ENCODE results near the gene HOMER3. TPM values are rescaled to one million over a fixed set of nuclear protein-coding genes. Genes with fewer than 3 reads are reported as not detected.

Gene HOMER3
- total RNA-seq, 2 donors from 2014 or later: 21.9 to 29.5 TPM

GRCh38 chr19:18910801-18911436 is 30.1 kb downstream of the HOMER3 start:
- DNase-seq (ENCODE audit: low spot score): no peak
- Histone ChIP-seq H3K27ac (no peak overlapping the region), H3K4me3 (no peak overlapping the region), H3K36me3 (peaks cover 0 to 5% of the 10 kb centered on the region in 2 donors), H3K4me1 (replicated peaks) (no peaks in the 10 kb centered on the region), H3K27me3 (replicated peaks; ENCODE audit: insufficient read depth) (no peaks in the 10 kb centered on the region), H3K9me3 (no peaks in the 10 kb centered on the region)
- TF ChIP-seq POLR2A (IDR thresholded peaks at IDR 0.05): no peak
- no peak for TF ChIP-seq CTCF (IDR thresholded peaks at IDR 0.05)
- no peak for TF ChIP-seq POLR2AphosphoS5 (IDR thresholded peaks at IDR 0.05)
- WGBS: 94% methylated on average over 17 of the region's 19 CpGs
- intact Hi-C loops (cut with DNase I): no loop called here

GRCh38 chr19:18910010-18910409 is 31.0 kb downstream of the HOMER3 start:
- TF ChIP-seq POLR2AphosphoS5 (IDR thresholded peaks at IDR 0.05) (no peak), POLR2A (IDR thresholded peaks at IDR 0.05) (no peak), CTCF (IDR thresholded peaks at IDR 0.05) (no peak)
- Histone ChIP-seq H3K4me1 (replicated peaks) (no peaks in the 10 kb centered on the region), H3K36me3 (peaks cover 0 to 5% of the 10 kb centered on the region in 2 donors), H3K27ac (no peak overlapping the region), H3K4me3 (no peak overlapping the region), H3K9me3 (no peaks in the 10 kb centered on the region), H3K27me3 (replicated peaks; ENCODE audit: insufficient read depth) (no peaks in the 10 kb centered on the region)
- 89% methylated on average over 10 of the region's 10 CpGs for WGBS
- DNase-seq (ENCODE audit: low spot score): no peak
- intact Hi-C loops (cut with DNase I): no loop called here

GRCh38 chr19:18908917-18909619 is 31.9 kb downstream of the HOMER3 start:
- no peak for DNase-seq (ENCODE audit: low spot score)
- 92% methylated on average over 17 of the region's 17 CpGs for WGBS

GRCh38 chr19:18906605-18907519 is 34.2 kb downstream of the HOMER3 start:
- TF ChIP-seq POLR2AphosphoS5 (IDR thresholded peaks at IDR 0.05) (no peak), CTCF (IDR thresholded peaks at IDR 0.05) (no peak), POLR2A (IDR thresholded peaks at IDR 0.05) (no peak)
- no peaks in the 10 kb centered on the region for H3K27me3 ChIP-seq (replicated peaks; ENCODE audit: insufficient read depth)
- no peak for DNase-seq (ENCODE audit: low spot score)
- H3K9me3 ChIP-seq: no peaks in the 10 kb centered on the region
- no peak overlapping the region for H3K4me3 ChIP-seq
- 87% methylated on average over 27 of the region's 36 CpGs for WGBS
- no peaks in the 10 kb centered on the region for H3K4me1 ChIP-seq (replicated peaks)
- intact Hi-C loops (cut with DNase I): no loop called here
- no peak overlapping the region for H3K27ac ChIP-seq
- peaks cover 0 to 5% of the 10 kb centered on the region in 2 donors for H3K36me3 ChIP-seq

More at GRCh38 chr19:18908917-18909619, 31.9 kb downstream of the HOMER3 start:
- no peak for TF ChIP-seq POLR2A (IDR thresholded peaks at IDR 0.05)
- TF ChIP-seq CTCF (IDR thresholded peaks at IDR 0.05): no peak
- TF ChIP-seq POLR2AphosphoS5 (IDR thresholded peaks at IDR 0.05): no peak
- H3K27ac ChIP-seq: no peak overlapping the region
- peaks cover 0 to 5% of the 10 kb centered on the region in 2 donors for H3K36me3 ChIP-seq
- intact Hi-C loops (cut with DNase I): no loop called here
- H3K4me3 ChIP-seq: no peak overlapping the region
- no peaks in the 10 kb centered on the region for H3K4me1 ChIP-seq (replicated peaks)
- H3K9me3 ChIP-seq: no peaks in the 10 kb centered on the region
- no peaks in the 10 kb centered on the region for H3K27me3 ChIP-seq (replicated peaks; ENCODE audit: insufficient read depth)
